GM19438 (cell line): ENCODE data around the gene ABLIM3.
A peak's percentile ranks its signal among the peaks of the same experiment; 100 is the strongest.

Experiments used
- ATAC-seq: cut with Tn5 transposase; IDR thresholded peaks from one replicate; pipeline ENCODE4 v1.9.1; 2021; ENCODE audit warnings: low read depth; ENCODE audit not compliant: unreplicated experiment

The ABLIM3 gene

DNA sequence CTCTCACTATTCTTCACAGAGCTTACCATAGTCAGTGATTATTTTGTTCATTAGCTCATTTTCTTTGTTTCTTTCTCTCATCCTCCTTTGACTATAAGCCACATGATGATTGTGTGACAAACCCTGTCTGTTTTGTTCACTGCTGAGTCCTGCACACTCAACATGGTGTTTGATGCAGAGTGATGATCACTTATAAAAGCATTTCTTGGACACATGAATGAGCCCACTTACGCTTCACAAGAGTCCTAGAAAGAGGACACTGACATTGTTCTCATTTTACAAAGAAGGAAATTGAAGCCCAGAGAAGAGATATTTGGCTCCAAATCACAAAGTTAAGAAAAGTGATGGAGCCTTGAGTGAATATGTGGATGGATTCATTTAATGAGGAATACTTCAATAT is 13.4 kb downstream of the ABLIM3 start:
- ATAC-seq = no peak

DNA sequence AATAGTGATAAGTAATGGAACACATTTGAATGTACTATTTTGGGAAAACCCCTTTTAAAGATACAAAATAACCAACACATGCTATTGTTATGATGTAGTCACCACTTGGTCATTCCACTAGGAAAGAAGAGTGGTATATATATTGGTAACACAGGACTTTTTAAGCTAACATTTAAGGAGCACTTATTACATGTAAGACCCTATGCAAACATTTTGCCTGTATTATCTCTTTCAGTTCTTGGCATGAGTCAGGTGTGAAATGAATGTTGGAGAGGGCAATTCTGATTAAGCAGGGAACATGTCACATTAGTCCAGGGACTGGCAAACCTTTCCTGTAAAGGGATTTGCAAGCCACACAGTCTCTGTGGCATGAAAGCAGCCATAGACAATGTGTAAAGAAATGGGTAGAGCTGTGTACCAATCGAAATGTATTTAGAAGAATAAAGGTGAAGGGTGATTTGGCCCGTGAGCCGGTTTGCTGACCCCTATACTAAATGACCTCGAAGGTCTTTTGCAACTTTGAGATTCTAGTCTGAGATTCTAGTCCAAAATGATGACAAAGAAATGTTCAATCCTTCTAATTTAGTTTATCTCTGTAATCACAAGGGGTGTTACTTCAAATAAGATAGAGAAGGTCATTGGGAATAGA is 15.3 kb downstream of the ABLIM3 start:
- no peak for ATAC-seq

DNA sequence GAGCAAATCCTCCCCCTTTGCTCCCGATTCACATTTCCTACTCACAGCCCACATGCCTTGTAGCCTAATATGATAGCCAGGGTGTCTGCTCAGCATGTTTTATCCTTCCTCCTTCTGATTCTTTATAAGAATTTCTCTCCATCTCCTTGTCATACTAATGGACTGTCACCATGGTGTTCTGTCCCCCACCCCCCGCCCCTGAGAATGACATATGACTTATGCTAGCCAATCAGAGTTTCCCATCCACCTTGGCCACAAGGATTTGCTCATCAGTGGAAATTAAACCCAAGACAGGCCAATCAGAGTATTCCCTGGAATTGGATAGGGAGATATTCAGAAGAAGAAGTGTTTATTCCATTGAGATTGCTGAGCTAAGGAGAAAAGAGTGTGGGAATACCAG is 16.0 kb downstream of the ABLIM3 start:
- no peak for ATAC-seq

DNA sequence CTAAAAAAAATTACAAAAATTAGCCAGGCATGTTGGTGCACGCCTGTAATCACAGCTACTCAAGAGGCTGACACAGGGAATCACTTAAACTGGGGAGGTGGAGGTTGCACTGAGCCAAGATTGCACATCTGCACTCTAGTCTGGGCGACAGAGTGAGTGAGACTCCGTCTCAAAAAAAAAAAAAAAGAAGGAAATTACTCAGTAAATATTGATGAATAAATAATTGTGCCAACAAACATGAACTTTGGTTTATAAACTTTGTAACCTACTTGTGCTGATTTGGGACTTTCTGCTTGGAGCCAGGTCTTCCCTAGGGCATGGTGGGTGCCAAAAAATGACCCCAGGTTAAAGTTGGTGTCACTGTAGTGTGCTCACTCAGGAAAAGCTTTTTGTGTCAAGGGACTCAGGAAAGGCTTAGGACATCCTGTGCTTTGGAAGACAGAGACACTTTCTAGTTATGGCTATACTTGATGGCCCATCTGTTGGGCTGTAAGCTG is 19.0 kb downstream of the ABLIM3 start:
- no peak for ATAC-seq

DNA sequence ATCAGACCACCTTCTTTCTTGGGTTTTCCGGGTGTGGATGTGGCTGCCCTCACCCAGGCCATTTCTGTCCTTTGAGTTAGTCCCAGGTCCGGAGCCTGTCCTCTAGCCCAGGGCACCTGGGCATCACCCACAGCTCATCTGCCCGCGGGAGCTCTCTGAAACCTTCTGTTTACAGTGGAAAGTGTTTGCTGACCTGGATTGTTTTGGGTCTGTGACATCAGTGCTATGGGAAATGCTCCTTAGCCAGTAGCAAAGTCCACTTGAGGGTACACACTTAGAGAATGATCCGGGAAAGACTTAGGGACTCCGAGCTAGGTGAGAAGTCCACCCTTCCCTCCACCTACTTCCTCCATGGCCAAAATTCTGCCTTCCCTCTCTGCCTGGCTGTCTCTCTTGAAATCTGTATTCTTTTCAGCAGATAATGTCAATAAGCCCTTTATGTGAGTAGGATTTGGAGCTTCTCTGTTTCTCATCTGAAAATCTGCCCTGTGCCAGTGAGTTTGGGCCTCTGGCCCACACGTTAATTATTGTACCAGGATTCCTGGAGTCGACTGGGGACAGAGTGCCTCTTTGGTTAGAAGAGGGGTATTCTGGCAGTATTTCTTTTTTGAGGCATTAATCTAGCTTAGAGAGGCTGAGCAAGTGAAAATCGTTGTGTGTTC is 19.9 kb downstream of the ABLIM3 start:
- no peak for ATAC-seq

DNA sequence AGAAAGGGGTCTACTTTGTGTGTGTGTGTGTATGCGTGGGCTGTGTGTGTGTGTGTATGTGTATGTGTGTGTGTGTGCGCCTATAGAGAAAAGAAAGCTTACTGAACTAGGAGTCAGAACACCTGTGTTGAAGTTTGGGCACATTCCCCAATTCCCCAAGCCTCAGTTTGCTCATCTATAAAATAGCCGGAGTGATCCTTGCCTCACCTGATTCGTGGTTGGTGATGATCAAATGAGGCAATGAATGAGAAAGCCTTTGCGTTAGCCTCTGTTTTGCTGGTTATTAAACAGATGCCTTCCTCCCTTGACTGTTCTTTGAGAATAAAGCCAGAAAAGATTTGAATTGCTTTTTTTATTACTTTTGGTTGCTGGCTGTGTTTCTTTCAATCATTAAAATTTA is 20.6 kb downstream of the ABLIM3 start:
- ATAC-seq = no peak

DNA sequence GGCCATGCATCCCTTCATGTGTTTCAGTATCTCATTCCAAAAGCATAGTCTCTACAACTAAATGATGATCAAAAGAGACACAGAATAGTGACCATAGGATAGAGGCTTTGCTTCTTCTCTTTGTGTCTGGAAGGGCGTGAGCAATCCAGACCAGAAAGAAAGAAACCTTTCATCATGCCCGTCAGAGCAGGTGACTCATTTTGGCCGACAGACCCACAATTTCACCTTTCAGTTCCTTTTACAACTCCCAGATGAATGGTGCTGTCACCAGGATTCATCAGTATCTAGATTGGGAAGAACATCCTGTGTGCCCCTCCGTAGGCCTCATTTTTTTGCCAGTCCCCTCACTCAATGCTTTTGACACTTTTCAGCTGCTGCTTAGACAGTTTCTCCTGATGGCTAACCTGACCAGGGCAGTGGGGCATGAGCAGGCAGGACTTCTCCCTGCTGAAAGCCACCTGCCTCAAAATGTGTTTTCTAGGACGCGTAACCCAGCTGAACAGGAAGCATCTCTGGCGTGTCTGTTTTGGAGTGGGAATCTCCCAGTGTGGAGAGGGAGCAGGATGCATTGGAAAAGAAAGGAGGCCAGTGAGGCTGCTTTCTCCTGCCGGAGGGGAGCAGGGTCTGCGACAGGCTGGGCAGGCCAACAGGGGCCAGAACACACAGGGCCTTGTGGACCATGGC is 21.2 kb downstream of the ABLIM3 start:
- ATAC-seq = peak; percentile 86

DNA sequence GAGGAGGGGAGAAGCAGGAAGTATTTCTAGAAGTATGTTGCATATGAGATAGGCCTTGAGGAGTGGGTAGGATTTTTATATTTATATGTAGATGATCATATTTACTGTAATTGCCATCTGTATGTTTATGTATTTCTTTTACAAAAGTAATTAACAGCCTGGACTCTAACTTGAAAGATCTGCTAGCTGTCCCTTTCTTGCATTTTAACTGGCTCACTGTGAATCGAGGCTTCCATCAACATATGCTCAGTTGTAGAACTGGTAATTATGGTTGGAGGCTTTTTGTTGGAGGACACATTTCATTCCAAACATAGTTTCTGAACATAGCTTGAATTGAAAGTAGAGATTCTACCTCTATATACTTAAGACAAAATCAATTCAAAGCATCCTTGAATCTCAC is 23.4 kb downstream of the ABLIM3 start:
- no peak for ATAC-seq

DNA sequence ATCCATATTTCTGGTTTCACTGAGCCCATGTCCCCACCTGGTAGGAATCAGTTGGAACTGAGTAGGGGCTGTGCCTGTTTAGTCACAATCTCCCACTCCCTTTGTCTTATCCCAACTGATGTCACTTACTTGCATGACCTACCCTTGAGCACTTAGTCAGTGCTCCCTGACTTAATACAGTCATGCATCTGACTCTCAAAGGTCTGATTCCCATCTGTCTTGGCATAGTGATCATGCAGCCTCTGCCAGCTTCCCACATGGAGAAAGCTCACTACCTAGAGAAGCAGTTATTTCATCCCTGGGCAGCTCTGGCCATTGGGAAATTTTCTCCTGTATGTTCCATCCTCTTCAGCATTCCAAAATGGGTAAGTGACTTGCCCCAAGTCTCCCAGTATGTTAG is 24.8 kb downstream of the ABLIM3 start:
- ATAC-seq = no peak

DNA sequence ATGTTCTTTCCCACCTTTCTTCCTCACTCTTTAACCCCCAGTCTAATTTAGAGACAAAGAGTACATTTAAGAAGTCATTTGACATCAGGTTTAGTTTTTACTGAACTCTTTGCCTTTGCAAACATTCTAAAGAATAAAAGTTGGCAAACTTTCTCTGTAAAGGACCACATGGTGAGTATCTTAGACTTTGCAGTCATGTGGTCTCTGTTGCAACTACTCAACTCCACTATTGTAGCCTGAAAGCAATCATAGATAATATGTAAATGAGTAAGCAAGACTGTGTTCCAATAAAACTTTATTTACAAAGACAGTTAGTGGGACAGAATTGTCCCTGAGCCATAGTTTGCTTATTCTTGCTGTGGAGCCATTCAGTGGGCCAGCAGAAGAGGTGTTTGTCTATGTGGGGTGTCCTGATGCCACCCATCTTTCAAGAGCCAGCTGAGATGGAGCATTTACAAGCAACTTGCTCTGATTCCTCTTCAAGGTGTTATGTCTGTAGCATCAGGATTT is 25.4 kb downstream of the ABLIM3 start:
- no peak for ATAC-seq

DNA sequence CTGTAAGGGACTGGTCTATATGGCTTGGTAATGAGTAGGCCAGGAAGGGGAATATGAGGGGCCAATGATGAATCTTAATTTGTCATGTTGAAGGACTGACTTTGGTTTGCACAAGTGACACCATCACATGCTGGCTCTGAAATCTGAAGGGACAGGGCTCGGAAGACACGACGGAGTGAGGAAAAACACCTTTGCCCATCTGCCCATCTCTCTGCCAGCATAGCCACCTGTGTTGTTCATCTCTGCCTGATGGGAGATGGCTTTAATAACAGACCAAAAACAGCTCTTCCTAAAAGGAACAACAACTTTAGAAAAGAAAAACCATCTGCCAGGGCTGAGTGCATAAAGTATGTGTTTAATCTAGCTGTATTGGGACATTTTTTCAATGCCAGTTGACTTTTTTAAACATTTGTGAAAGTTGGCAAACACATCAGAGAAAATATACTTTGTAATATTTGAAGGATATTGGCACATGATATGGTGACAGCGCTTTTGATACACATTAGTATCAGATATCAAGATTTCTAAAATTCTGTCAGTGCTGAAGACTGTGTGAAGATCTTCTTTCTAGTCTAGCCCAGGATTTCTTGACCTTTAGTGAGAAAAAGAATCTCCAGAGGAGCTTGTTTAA is 27.1 kb downstream of the ABLIM3 start:
- ATAC-seq = no peak

DNA sequence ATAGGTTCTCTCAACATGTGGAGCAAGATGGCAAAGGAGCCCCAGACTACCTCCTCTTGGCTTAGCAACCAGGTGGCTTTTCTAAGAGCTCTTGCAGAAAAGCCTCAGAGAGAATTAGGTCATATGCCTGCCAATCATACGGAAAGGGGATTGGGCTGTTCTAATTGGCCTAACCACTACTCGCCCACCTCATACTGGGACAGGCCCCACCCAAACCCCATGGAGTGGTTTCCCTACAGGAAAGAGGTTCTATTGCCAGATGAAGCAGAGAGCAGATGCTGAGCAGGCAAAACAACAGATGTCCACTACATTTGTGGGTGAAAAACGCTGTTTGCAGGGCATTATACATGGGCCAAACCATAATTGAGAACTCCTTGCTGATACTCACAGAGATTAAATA is 29.0 kb downstream of the ABLIM3 start:
- no peak for ATAC-seq

DNA sequence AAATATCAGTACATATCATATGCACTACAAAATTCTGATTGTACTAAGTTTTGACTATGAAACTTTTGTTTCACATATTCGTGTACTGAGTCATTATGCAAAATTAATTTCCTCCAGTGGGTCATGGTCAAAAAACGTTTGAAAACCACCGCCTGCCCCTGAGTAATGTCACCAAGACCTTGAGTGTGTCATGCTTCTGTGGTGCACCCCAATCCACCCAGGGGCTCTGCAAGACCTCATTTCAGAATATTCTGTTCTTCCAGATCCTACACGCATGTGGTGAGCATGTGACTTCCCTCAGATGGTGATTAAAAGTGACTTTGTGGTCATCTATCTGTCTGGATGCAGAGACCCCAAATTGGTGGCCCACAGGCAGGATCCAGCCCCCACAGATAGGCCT is 31.0 kb downstream of the ABLIM3 start:
- ATAC-seq = peak; percentile 67

DNA sequence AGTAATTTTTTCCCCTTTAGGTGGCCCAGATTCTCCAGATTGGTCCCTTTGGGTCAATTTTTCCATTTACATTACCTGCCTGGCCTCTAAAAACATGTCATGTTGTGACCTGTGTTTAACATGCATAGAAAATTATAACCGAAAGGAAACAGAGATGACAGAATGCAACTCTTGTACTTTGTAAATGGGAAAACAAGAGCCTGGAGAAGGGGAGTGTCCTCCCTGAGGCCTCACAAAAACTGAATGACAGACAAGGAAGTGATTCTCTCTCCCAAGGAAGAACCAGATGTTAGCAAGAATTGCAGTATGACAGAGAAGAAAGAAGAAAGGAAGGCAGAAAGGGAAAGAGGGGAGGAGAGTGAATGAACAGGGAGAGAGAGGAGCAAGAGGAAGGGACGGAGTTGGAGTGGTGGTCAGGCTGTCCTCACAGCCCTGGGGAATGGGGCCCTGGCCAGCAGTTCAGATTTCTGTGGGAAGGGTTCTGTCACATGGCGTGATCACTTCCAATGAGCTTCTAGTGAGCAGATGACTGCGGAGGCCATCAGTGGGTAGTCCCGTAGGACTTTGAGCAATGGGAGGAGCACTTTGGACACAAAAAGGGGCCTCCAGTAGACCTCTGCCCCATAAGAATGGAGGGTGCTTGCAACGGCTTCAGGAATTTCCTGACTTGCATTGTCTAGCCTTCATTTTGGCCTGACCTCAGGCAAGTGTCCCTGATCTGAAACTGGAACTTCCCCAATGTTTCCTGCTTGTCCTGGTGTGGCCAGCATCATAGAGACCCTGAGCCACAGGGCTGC is 31.6 kb downstream of the ABLIM3 start:
- ATAC-seq = no peak

DNA sequence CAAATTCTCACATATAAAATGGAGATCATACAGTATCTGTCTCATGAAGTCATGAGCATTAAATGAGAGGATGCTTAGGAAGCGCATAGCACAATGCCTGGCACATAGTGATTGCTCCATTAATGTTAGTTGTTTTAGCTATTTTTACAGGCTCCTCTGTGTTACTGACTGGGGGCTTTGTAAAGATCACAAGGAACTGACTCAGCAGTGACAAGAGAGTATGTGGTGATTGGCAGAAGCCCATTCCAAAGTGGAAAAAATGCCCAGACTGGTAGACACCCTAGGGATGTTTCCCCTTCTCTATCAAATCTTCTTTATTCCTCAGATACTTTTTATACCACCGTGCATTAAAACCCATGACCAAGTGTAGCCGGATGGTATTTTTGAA is 33.5 kb downstream of the ABLIM3 start:
- ATAC-seq = no peak

DNA sequence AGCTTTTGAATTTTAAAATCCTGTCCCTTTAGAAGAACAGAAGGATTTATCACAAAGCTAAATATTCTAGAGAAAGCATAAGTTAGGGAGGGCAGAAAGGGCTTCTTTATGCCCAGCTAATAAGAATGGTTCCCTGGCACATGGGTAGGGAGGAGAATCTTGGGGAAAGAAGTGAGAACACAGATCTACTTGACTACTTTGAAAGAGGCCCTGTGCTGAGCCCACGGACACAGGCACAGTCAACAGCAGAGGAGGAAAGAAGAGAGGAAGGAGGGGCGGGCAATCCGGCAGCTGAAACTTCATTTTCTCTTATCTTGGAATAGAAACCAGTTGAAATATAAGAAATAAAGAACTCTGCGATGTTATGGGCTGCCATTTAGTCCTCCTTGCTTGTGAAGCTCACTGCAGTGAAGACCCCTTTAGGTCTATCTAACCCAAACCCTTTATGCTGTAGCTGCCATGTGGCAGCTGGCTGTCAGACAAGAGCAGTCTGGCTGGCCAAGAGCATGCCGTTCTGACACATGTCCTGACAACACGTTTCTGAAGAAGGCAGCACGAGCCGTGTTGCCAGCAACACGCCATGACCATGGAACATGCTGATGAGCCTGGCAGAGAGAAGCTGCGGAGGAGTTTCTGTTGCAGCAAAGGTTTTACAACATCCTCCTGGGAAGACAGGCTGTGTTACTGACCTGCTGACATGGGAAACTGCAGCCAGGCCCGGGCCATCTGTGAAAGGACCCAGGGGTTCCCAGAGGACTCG is 34.2 kb downstream of the ABLIM3 start:
- ATAC-seq = no peak

DNA sequence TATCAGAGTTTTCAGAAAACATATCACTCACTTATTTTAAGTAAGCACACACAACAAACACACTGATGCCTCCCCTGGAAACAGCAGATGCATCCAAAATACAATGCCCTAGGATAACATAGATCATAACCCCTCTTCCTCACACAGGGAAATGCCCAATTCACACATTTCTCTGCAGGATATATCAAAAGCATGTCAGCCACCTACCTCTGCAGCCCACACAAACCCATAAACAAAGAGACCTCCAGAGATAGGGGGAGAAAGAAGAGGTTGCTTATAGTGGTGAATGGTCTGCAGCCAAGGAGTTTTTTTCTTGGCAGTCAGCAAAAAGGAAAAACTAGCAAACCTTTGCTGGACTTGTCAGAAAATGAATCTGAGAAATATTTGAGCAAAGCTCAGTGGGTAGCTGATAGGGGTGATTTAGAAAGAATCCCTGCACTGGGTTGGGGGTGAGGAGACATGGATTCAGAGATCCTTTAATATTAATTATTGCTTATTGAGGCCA is 36.1 kb downstream of the ABLIM3 start:
- ATAC-seq = no peak

DNA sequence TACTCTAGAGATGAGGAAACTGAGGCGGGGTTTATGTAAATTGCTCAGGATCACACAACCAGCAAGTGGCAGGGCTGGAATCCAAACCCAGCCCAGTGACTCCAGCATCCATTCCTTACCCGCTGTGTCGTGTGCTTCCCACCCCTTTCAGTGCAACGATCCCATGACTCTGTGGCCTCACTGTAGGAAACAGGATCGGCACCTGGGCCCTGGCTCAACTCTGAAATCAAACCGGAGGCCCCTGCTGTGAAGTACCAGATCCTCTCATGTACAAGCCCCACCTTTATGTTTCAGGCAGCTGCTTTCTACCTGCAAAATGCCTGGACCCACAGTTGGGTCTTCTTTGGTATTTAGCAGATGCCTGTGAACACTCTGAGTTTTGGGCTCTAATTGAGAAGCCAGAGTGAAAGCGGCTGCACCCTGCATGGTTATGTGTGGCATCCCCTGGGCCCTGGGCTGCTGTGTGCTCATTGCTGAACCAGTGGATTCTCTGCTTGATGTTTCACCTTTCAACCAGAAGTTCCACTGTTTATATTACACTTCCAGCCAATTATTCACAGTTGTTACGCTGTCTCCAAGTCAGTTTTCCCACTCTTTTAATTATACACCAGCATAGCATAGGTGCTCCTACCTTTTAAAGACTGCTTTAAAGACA is 36.7 kb downstream of the ABLIM3 start:
- ATAC-seq = no peak

DNA sequence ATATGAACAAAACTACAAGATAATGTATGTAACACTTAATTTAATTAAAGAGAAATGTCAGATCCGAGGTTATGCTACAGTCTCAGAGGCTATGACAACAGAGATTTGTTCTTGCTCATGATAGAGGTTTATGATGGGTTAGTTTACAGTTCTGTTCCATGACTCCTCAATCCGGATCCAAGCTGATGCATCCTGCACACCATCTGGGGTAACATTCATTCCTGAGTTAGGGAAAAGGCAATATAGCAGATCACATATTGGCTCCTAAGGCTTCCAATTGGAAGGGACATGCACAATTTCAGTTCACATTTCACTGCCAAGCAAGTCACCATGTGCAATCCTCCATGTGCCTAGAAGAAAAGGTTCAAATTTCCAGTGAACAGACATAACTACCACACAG is 40.4 kb downstream of the ABLIM3 start:
- ATAC-seq = no peak
